H1 (cell line): ENCODE results near the gene AQP10. TPM values are rescaled to one million over a fixed set of nuclear protein-coding genes. Genes with fewer than 3 reads are reported as not detected.

Experiments
- CTCF ChIA-PET: fragments of 300-600 bp; sonication (Branson Sonifier 250); formaldehyde crosslinking; loops from one replicate; lab custom pipeline; 2021; ENCODE audit not compliant: partially characterized antibody; lab: Charles Lee
- POLR2A ChIA-PET: fragments of 300-600 bp; sonication (Branson Sonifier 250); formaldehyde crosslinking; loops from one replicate; lab custom pipeline; 2021; ENCODE audit warnings: inconsistent platforms; ENCODE audit not compliant: partially characterized antibody; lab: Charles Lee
- DNase-seq, 2 experiments: peaks; one replicate each; pipeline versions ENCODE4 v3.0.0 to v3.0.0-alpha.2; 2010 to 2022; ENCODE audit warnings: low spot score in 2 of 2, low read depth in 1 of 2, mixed read lengths in 1 of 2
- FAIRE-seq: peaks from 2 replicates; lab custom pipeline; 2011; peaks lifted over from hg19 to GRCh38; lab: Jason Lieb, UNC
- H2AFZ ChIP-seq: 2 replicates; pipeline ENCODE4 v1.8.1; 2012; ENCODE audit warnings: low read length, inconsistent platforms
- H2AK5ac ChIP-seq: 2 replicates; pipeline ENCODE4 v1.6.1; 2013; ENCODE audit warnings: low read depth, low read length
- H2BK120ac ChIP-seq: replicated peaks from 2 replicates; pipeline ENCODE3; 2013; ENCODE audit warnings: low read depth, low read length, inconsistent platforms
- H2BK12ac ChIP-seq: 2 replicates; pipeline ENCODE4 v1.6.1; 2013; ENCODE audit warnings: low read depth, low read length
- H2BK15ac ChIP-seq: 2 replicates; pipeline ENCODE4 v1.6.1; 2013; ENCODE audit warnings: low read length
- H2BK20ac ChIP-seq: 2 replicates; pipeline ENCODE4 v1.6.1; 2013; ENCODE audit warnings: low read length
- H2BK5ac ChIP-seq: 2 replicates; pipeline ENCODE4 v1.6.1; 2013; ENCODE audit warnings: low read depth, low read length
- H3K14ac ChIP-seq: 2 replicates; pipeline ENCODE4 v1.6.1; 2013; ENCODE audit warnings: inconsistent platforms; ENCODE audit not compliant: insufficient read length
- H3K18ac ChIP-seq: 2 replicates; pipeline ENCODE4 v1.6.1; 2013; ENCODE audit warnings: low read length; ENCODE audit errors: extremely low read depth
- H3K23ac ChIP-seq: 2 replicates; pipeline ENCODE4 v1.6.1; 2013; ENCODE audit warnings: inconsistent platforms; ENCODE audit not compliant: insufficient read length
- H3K23me2 ChIP-seq: 2 replicates; pipeline ENCODE4 v1.6.1; 2013; ENCODE audit warnings: low read depth, low read length
- H3K27ac ChIP-seq: 2 replicates; pipeline ENCODE4 v1.6.1; 2011; ENCODE audit warnings: low read depth, low read length, inconsistent platforms
- H3K27me3 ChIP-seq, 4 experiments: replicated peaks in 1 of 4; 1 replicate in 1 of 4; 2 replicates in 3 of 4; pipeline versions ENCODE4 v1.6.1 to v1.8.1; 2011 to 2013; ENCODE audit warnings: low read length in 3 of 4, mild to moderate bottlenecking in 3 of 4, inconsistent platforms in 2 of 4, mixed read lengths in 2 of 4, moderate library complexity in 1 of 4; ENCODE audit not compliant: control insufficient read depth in 3 of 4, insufficient read depth in 3 of 4; ENCODE audit errors: extremely low read depth in 1 of 4
- H3K36me3 ChIP-seq, 4 experiments: 2 replicates each; pipeline versions ENCODE4 v1.6.1 to v1.8.1; 2011 to 2013; ENCODE audit warnings: mild to moderate bottlenecking in 4 of 4, low read length in 3 of 4, moderate library complexity in 2 of 4, control low read depth in 1 of 4, inconsistent platforms in 1 of 4; ENCODE audit not compliant: insufficient read depth in 4 of 4, control insufficient read depth in 2 of 4
- H3K4ac ChIP-seq: replicated peaks from 2 replicates; pipeline ENCODE3; 2013; ENCODE audit warnings: low read length, low read depth, mixed read lengths, inconsistent platforms; ENCODE audit not compliant: insufficient read length
- H3K4me1 ChIP-seq, 4 experiments: replicated peaks in 1 of 4; 1 replicate in 1 of 4; 2 replicates in 3 of 4; pipeline versions ENCODE4 v1.6.1 to v1.8.1; 2011 to 2013; ENCODE audit warnings: low read length in 3 of 4, inconsistent platforms in 2 of 4, mixed read lengths in 1 of 4; ENCODE audit not compliant: insufficient read depth in 4 of 4, control insufficient read depth in 3 of 4
- H3K4me2 ChIP-seq, 2 experiments: 2 replicates each; pipeline versions ENCODE4 v1.6.1 to v1.8.1; 2011 to 2013; ENCODE audit warnings: low read depth in 2 of 2, low read length in 2 of 2, control low read depth in 1 of 2, inconsistent platforms in 1 of 2, mild to moderate bottlenecking in 1 of 2; ENCODE audit not compliant: insufficient read depth in 1 of 2
- H3K4me3 ChIP-seq, 4 experiments: fragments of 200-600, 300-600 bp in 1 of 4; sonication (generic), shearing (Covaris generic), sonication (Bioruptor Twin) in 1 of 4; 2 replicates each; pipeline versions ENCODE4 v1.5.1 to v1.8.1; 2011 to 2016; ENCODE audit warnings: low read length in 4 of 4, low read depth in 3 of 4, control low read depth in 2 of 4, inconsistent platforms in 2 of 4, mild to moderate bottlenecking in 2 of 4, mixed read lengths in 1 of 4, moderate library complexity in 1 of 4; ENCODE audit not compliant: insufficient read depth in 2 of 4; ENCODE audit errors: extremely low read depth in 1 of 4
- H3K56ac ChIP-seq: replicated peaks from 2 replicates; pipeline ENCODE3; 2013; ENCODE audit warnings: low read depth, mild to moderate bottlenecking, mixed read lengths, low read length, inconsistent platforms; ENCODE audit not compliant: insufficient read length
- H3K79me1 ChIP-seq: 2 replicates; pipeline ENCODE4 v1.6.1; 2013; ENCODE audit warnings: low read depth, low read length, control low read depth
- H3K79me2 ChIP-seq, 2 experiments: 2 replicates each; pipeline versions ENCODE4 v1.6.1 to v1.8.1; 2012 to 2013; ENCODE audit warnings: low read length in 2 of 2, mild to moderate bottlenecking in 2 of 2, inconsistent platforms in 1 of 2; ENCODE audit not compliant: insufficient read depth in 2 of 2, control insufficient read depth in 1 of 2
- H3K9ac ChIP-seq, 4 experiments: replicated peaks in 1 of 4; 1 replicate in 1 of 4; 2 replicates in 3 of 4; pipeline versions ENCODE4 v1.6.1 to v1.8.1; 2011 to 2013; ENCODE audit warnings: low read depth in 3 of 4, low read length in 3 of 4, control low read depth in 2 of 4, mild to moderate bottlenecking in 2 of 4, moderate library complexity in 2 of 4, inconsistent platforms in 1 of 4; ENCODE audit errors: extremely low read depth in 1 of 4
- H3K9me3 ChIP-seq, 2 experiments: 2 replicates each; pipeline versions ENCODE4 v1.6.1 to v1.8.1; 2012 to 2013; ENCODE audit warnings: mild to moderate bottlenecking in 2 of 2, moderate library complexity in 2 of 2, control low read depth in 1 of 2, inconsistent platforms in 1 of 2, low read depth in 1 of 2, low read length in 1 of 2, mixed read lengths in 1 of 2; ENCODE audit not compliant: insufficient read depth in 2 of 2
- H4K20me1 ChIP-seq, 2 experiments: replicated peaks in 1 of 2; 2 replicates each; pipeline versions ENCODE3 to v1.8.1; 2011 to 2013; ENCODE audit warnings: inconsistent platforms in 2 of 2, low read length in 2 of 2, mild to moderate bottlenecking in 1 of 2; ENCODE audit not compliant: insufficient read depth in 2 of 2, control insufficient read depth in 1 of 2
- H4K5ac ChIP-seq: 2 replicates; pipeline ENCODE4 v1.6.1; 2013; ENCODE audit warnings: low read length, low read depth, mixed read lengths, inconsistent platforms; ENCODE audit not compliant: insufficient read length
- H4K8ac ChIP-seq: 2 replicates; pipeline ENCODE4 v1.8.0; 2013; ENCODE audit warnings: mild to moderate bottlenecking, moderate library complexity, low read length, inconsistent platforms; ENCODE audit not compliant: insufficient read depth; ENCODE audit errors: extremely low read depth
- H4K91ac ChIP-seq: replicated peaks from 2 replicates; pipeline ENCODE3; 2013; ENCODE audit warnings: low read length, mixed read lengths, inconsistent platforms; ENCODE audit not compliant: insufficient read length
- CTCF ChIP-seq, 3 experiments: IDR thresholded peaks; 1 replicate in 2 of 3; 2 replicates in 1 of 3; pipeline versions ENCODE4 v1.5.1 to v1.6.1; 2011; ENCODE audit warnings: low read length in 3 of 3, mild to moderate bottlenecking in 3 of 3, inconsistent platforms in 2 of 3, low read depth in 1 of 3, moderate library complexity in 1 of 3; ENCODE audit not compliant: insufficient read depth in 1 of 3; ENCODE audit errors: control extremely low read depth in 1 of 3
- EGR1 ChIP-seq: IDR thresholded peaks from 2 replicates; pipeline ENCODE4 v1.6.1; 2011; ENCODE audit warnings: low read depth, low read length, borderline replicate concordance
- EZH2 ChIP-seq: fragments of 200-600 bp; sonication (generic); IDR thresholded peaks from 2 replicates; pipeline ENCODE4 v1.7.1; 2012; ENCODE audit warnings: low read depth, mild to moderate bottlenecking, moderate library complexity, low read length, inconsistent platforms; ENCODE audit not compliant: severe bottlenecking
- GTF2F1 ChIP-seq: IDR thresholded peaks from 2 replicates; pipeline ENCODE4 v1.6.1; 2012; ENCODE audit warnings: low read depth, low read length, improper control_type of control experiment, borderline replicate concordance
- NRF1 ChIP-seq: IDR thresholded peaks from 2 replicates; pipeline ENCODE4 v1.6.1; 2011; ENCODE audit warnings: mild to moderate bottlenecking, low read depth, low read length, improper control_type of control experiment
- RAD21 ChIP-seq, 2 experiments: IDR thresholded peaks in 1 of 2; conservative IDR thresholded peaks in 1 of 2; 2 replicates each; pipeline ENCODE4 v1.6.1; 2011; ENCODE audit warnings: low read depth in 2 of 2, low read length in 2 of 2, improper control_type of control experiment in 1 of 2, inconsistent platforms in 1 of 2, mild to moderate bottlenecking in 1 of 2, moderate library complexity in 1 of 2
- WGBS, 2 experiments: shearing (Covaris generic) in 1 of 2; methylation state at CpG; one replicate each; pipeline versions ENCODE4 v1.1.6 to v1.1.7; 2013 to 2015; ENCODE audit warnings: low lambda C conversion rate in 2 of 2, mixed read lengths in 2 of 2, inconsistent platforms in 1 of 2, low coverage in 1 of 2, missing lambda C conversion rate in 1 of 2; ENCODE audit not compliant: insufficient replicate concordance in 2 of 2, insufficient coverage in 1 of 2, insufficient read length in 1 of 2; ENCODE audit errors: extremely low coverage in 1 of 2, missing lambda C conversion rate in 1 of 2; 5-methylcytosine and 5-hydroxymethylcytosine counted together
- polyA plus RNA-seq, 7 experiments: library from polyadenylated mRNA; depleted of rRNA in 3 of 7; stranded (reverse) in 5 of 7; unstranded in 2 of 7; fragments of >200 nt in 5 of 7; fragments of 200-250 nt in 2 of 7; gene quantifications; 1 replicate in 5 of 7; 2 replicates in 1 of 7; 4 replicates in 1 of 7; pipeline versions ENCODE4 v1.2.1 to v1.2.3, GENCODE V29; 2011 to 2013; ENCODE audit warnings: missing spikeins in 2 of 7, mixed read lengths in 2 of 7
- total RNA-seq: library from RNA; stranded (reverse); fragmentation: NEBNext Ultra II Directional; extraction: Animal tissue kit (Norgen Biotek cat#: 25700); gene quantifications from 2 replicates; pipeline ENCODE4 v1.2.1, GENCODE V29; 2021

AQP10 gene
- total and polyA plus RNA-seq, 2 of the 8 experiments (the other 6 are each of a cell fraction or from before 2014, with no cell fraction given) = not detected

DNA sequence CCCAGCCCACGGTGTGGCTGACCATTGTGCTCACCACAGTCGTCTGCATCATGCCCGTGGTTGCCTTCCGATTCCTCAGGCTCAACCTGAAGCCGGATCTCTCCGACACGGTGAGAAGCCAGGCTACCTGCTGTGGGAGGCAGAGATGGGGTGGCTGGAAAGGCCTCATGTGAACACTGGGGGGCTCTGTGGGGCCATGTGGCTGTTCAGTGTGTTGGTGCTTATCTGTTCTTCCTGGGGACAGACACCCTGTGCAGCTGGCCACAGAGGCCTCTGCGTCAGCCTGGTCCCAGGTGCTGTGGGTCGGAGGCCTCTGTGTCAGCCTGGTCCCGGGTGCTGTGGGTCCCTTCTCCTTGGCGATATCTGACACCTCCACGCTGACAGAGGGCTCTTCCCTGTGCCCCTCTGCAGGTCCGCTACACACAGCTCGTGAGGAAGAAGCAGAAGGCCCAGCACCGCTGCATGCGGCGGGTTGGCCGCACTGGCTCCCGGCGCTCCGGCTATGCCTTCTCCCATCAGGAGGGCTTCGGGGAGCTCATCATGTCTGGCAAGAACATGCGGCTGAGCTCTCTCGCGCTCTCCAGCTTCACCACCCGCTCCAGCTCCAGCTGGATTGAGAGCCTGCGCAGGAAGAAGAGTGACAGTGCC is 27.7 kb downstream of the AQP10 start:
- 93% methylated on average over 26 of the region's 27 CpGs; no CpG with 5 or more reads in 1 of the 2 experiments for WGBS, 2 experiments
- TF ChIP-seq RAD21 (IDR thresholded peaks at IDR 0.05 in 1 of 2, conservative IDR thresholded peaks at IDR 0.05 in 1 of 2; ENCODE audit: low read depth in 2 of 2, low read length in 2 of 2) (peak; percentile 27 to 43; a peak in 3 of 4 replicates), NRF1 (no peak), EZH2 (no peak), CTCF (IDR thresholded peaks at IDR 0.05; ENCODE audit: control extremely low read depth in 1 of 3, insufficient read depth in 1 of 3, low read depth in 1 of 3, low read length in 3 of 3) (peak in 1 of 3 experiments; percentile 30; a peak in 1 of 4 replicates), GTF2F1 (no peak), EGR1 (no peak)
- TF ChIP-seq, all 59 proteins: peak for 2
- Histone ChIP-seq H3K9me3 (no peaks in the 10 kb centered on the region), H3K9ac (no peak overlapping the region; a peak in 1 of 7 replicates), H3K27ac (no peak overlapping the region), H3K23ac (no peak overlapping the region), H3K36me3 (peaks cover 16 to 44% (median 31%) of the 10 kb centered on the region in 4 experiments), H2BK12ac (no peak overlapping the region), H2BK120ac (no peak overlapping the region), H3K4me2 (no peak overlapping the region), H3K27me3 (peaks cover 0 to 7% (median 1%) of the 10 kb centered on the region in 4 experiments; a peak in 3 of 7 replicates), H3K4ac (no peak overlapping the region), H2BK15ac (no peak overlapping the region), H2BK20ac (no peak overlapping the region), H2AFZ (no peak overlapping the region), H3K79me2 (no peaks in the 10 kb centered on the region), H3K23me2 (peaks cover 15% of the 10 kb centered on the region; the same call in 1 of the 2 replicates), H3K14ac (no peak overlapping the region), H2BK5ac (no peak overlapping the region), H3K4me3 (no peak overlapping the region), H3K79me1 (no peaks in the 10 kb centered on the region; the same call in 1 of the 2 replicates), H3K4me1 (peaks cover 0 to 13% (median 5%) of the 10 kb centered on the region in 4 experiments; a peak in 4 of 7 replicates), H4K8ac (no peak overlapping the region; the same call in 1 of the 2 replicates), H4K5ac (no peak overlapping the region), H4K91ac (no peak overlapping the region), H4K20me1 (peaks cover 0 to 10% of the 10 kb centered on the region in 2 experiments), H3K56ac (no peak overlapping the region), H2AK5ac (no peak overlapping the region), H3K18ac (no peak overlapping the region)
- CTCF ChIA-PET = interaction anchor here (0.5 to 27.5 kb wide), 10 partner anchors 21 to 163 kb away, joined by 3 to 507 read pairs (median 3); partner anchors contain the start of genes AQP10 and ATP8B2
- FAIRE-seq (no peak), DNase-seq (no peak)
- POLR2A ChIA-PET = interaction anchor here (0.6 kb wide), 1 partner anchor 21 kb away, joined by 3 read pairs; no protein-coding TSS in a partner anchor
